HepG2 (cell line): ENCODE results near the gene FAM118A. TPM values are rescaled to one million over a fixed set of nuclear protein-coding genes. Genes with fewer than 3 reads are reported as not detected.

Experiments
- BHLHE40 ChIP-seq: IDR thresholded peaks from 2 replicates; pipeline ENCODE4 v1.6.1; 2011; ENCODE audit warnings: low read length, improper control_type of control experiment
- CHCHD3 ChIP-seq: sonication (generic); formaldehyde crosslinking; IDR thresholded peaks from 2 replicates; pipeline ENCODE4 v1.8.0; 2022; ENCODE audit warnings: mild to moderate bottlenecking, missing genetic modification reagents, moderate library complexity
- FIP1L1 ChIP-seq: fragments of 200-400 bp; formaldehyde crosslinking; IDR thresholded peaks from 2 replicates; pipeline ENCODE4 v1.6.1; 2018; ENCODE audit warnings: low read depth, mild to moderate bottlenecking, low read length, moderate library complexity, borderline replicate concordance; ENCODE audit not compliant: insufficient read depth
- KAT7 ChIP-seq: IDR thresholded peaks from 2 replicates; pipeline ENCODE4 v1.6.1; 2018; ENCODE audit warnings: borderline replicate concordance, missing compliant biosample characterization
- KDM5B ChIP-seq: sonication (generic); formaldehyde crosslinking; IDR thresholded peaks from 2 replicates; pipeline ENCODE4 v1.4.0; 2020; ENCODE audit warnings: missing genetic modification reagents, mild to moderate bottlenecking, borderline replicate concordance
- SOX6 ChIP-seq, 2 experiments: fragments of 450-650 bp in 1 of 2; sonication (generic) in 1 of 2; formaldehyde crosslinking in 1 of 2; IDR thresholded peaks; 2 replicates each; pipeline versions ENCODE4 v1.4.0 to v1.6.1; 2017 to 2020; ENCODE audit warnings: antibody characterized with exemption in 1 of 2, mild to moderate bottlenecking in 1 of 2, missing genetic modification reagents in 1 of 2
- SYNCRIP ChIP-seq: fragments of 200-400 bp; formaldehyde crosslinking; IDR thresholded peaks from 2 replicates; pipeline ENCODE4 v1.6.1; 2018; ENCODE audit warnings: mild to moderate bottlenecking, low read depth, low read length; ENCODE audit not compliant: insufficient read depth
- TEAD3 ChIP-seq: optimal IDR thresholded peaks from 2 replicates; pipeline ENCODE3; 2016; ENCODE audit warnings: borderline replicate concordance
- ZFAT ChIP-seq: sonication (generic); formaldehyde crosslinking; conservative IDR thresholded peaks from 2 replicates; pipeline ENCODE4 v1.8.1; 2023; ENCODE audit warnings: missing genetic modification reagents, inconsistent platforms
- ZNF12 ChIP-seq: sonication (generic); formaldehyde crosslinking; IDR thresholded peaks from 2 replicates; pipeline ENCODE4 v1.5.0; 2020; ENCODE audit warnings: missing genetic modification reagents
- ZNF234 ChIP-seq: sonication (generic); formaldehyde crosslinking; conservative IDR thresholded peaks from 2 replicates; pipeline ENCODE4 v1.5.1; 2020; ENCODE audit warnings: mild to moderate bottlenecking, missing genetic modification reagents
- ZNF256 ChIP-seq: sonication (generic); formaldehyde crosslinking; conservative IDR thresholded peaks from 2 replicates; pipeline ENCODE4 v1.4.0; 2020; ENCODE audit warnings: missing genetic modification reagents
- ZNF329 ChIP-seq: sonication (generic); formaldehyde crosslinking; IDR thresholded peaks from 2 replicates; pipeline ENCODE4 v1.9.0; 2021; ENCODE audit warnings: low read depth, mild to moderate bottlenecking, missing genetic modification reagents
- ZNF660 ChIP-seq: sonication (generic); formaldehyde crosslinking; IDR thresholded peaks from 2 replicates; pipeline ENCODE4 v1.5.1; 2020; ENCODE audit warnings: mild to moderate bottlenecking, low read depth, missing genetic modification reagents, borderline replicate concordance
- ZNF674 ChIP-seq: sonication (generic); formaldehyde crosslinking; IDR thresholded peaks from 2 replicates; pipeline ENCODE4 v1.5.0; 2020; ENCODE audit warnings: low read depth, mild to moderate bottlenecking, missing genetic modification reagents
- ZNF746 ChIP-seq: sonication (generic); formaldehyde crosslinking; IDR thresholded peaks from 2 replicates; pipeline ENCODE4 v1.8.0; 2022; ENCODE audit warnings: mild to moderate bottlenecking, missing genetic modification reagents
- ZSCAN21 ChIP-seq: sonication (generic); formaldehyde crosslinking; IDR thresholded peaks from 2 replicates; pipeline ENCODE4 v1.8.0; 2022; ENCODE audit warnings: mild to moderate bottlenecking, missing genetic modification reagents, moderate library complexity, borderline replicate concordance
- polyA plus RNA-seq, 8 experiments: library from polyadenylated mRNA; depleted of rRNA in 3 of 8; stranded (reverse) in 7 of 8; unstranded in 1 of 8; fragments of >200 nt; fragmentation: Illumina TruSeq in 4 of 8; extraction: Trizol in 4 of 8; gene quantifications; 2 replicates each; pipeline versions ENCODE4 v1.2.1 to v1.2.3, GENCODE V29; 2011 to 2016; ENCODE audit warnings: low read depth in 4 of 8, missing spikeins in 1 of 8, mixed read lengths in 1 of 8; ENCODE audit not compliant: insufficient read depth in 1 of 8
- total RNA-seq, 5 experiments: library from RNA; depleted of rRNA; stranded (reverse); fragments of >200 nt; fragmentation: Illumina TruSeq; extraction: Trizol; gene quantifications; 2 replicates each; pipeline ENCODE4 v1.2.3, GENCODE V29; 2016; ENCODE audit warnings: low read depth in 1 of 5
- TF ChIP-seq, protein P1 (sequence below): sonication (generic); formaldehyde crosslinking; IDR thresholded peaks from 2 replicates; pipeline ENCODE4 v1.4.0; 2020; ENCODE audit warnings: missing genetic modification reagents
- TF ChIP-seq, protein P2 (sequence below): sonication (generic); formaldehyde crosslinking; IDR thresholded peaks from 2 replicates; pipeline ENCODE4 v1.8.0; 2022; ENCODE audit warnings: missing genetic modification reagents, mild to moderate bottlenecking, moderate library complexity, borderline replicate concordance
- TF ChIP-seq, protein P3 (sequence below): IDR thresholded peaks from 2 replicates; pipeline ENCODE4 v1.6.1; 2016

FAM118A gene
- total and polyA plus RNA-seq, 2 of the 13 experiments (the other 11 are each of a cell fraction or from before 2014, with no cell fraction given): 36.7 to 48.2 TPM

DNA sequence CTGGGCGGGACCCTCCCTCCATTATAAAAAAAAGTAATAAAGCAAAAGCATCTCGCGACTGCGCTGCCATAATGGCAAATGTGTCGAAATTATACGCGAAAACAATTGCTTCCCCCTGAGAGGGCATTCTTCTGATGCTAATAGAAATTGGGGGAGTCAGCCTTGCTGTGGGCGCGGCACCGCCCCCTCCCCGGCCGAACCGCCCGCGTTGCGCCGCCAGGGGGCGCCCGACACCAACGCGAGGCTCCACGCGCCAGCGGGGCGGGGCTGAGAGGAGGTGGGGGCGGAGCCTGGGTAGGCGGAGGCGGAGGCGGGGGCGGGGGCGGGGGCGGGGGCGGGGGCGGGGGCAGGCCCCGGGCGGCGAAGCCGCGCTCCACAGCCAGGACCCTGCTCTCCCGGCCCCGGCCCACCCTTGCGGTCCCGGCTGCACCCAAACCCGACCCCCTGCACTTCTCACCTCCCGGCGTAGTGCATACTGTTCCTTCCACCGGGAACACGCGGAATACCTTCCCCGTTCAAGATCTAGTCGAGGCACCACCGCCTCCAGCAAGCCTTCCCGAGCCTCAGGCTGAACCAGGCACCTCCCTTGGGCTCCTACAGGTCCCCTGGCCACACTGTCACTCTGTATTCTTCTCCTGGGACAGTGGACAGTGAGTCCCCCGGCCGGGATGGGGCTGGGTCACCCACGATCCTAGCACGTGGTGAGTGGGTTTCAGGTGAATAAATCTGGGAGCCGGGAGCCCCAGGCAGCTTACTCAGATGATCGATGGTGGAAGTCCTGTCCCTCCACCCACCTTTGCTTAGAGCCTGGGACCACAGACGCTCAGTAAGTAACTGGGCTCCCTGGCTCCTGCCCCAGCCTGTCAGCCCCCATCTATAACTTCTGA, 40.5 kb upstream of the FAM118A start (continued):
- TF ChIP-seq, protein P1, sequence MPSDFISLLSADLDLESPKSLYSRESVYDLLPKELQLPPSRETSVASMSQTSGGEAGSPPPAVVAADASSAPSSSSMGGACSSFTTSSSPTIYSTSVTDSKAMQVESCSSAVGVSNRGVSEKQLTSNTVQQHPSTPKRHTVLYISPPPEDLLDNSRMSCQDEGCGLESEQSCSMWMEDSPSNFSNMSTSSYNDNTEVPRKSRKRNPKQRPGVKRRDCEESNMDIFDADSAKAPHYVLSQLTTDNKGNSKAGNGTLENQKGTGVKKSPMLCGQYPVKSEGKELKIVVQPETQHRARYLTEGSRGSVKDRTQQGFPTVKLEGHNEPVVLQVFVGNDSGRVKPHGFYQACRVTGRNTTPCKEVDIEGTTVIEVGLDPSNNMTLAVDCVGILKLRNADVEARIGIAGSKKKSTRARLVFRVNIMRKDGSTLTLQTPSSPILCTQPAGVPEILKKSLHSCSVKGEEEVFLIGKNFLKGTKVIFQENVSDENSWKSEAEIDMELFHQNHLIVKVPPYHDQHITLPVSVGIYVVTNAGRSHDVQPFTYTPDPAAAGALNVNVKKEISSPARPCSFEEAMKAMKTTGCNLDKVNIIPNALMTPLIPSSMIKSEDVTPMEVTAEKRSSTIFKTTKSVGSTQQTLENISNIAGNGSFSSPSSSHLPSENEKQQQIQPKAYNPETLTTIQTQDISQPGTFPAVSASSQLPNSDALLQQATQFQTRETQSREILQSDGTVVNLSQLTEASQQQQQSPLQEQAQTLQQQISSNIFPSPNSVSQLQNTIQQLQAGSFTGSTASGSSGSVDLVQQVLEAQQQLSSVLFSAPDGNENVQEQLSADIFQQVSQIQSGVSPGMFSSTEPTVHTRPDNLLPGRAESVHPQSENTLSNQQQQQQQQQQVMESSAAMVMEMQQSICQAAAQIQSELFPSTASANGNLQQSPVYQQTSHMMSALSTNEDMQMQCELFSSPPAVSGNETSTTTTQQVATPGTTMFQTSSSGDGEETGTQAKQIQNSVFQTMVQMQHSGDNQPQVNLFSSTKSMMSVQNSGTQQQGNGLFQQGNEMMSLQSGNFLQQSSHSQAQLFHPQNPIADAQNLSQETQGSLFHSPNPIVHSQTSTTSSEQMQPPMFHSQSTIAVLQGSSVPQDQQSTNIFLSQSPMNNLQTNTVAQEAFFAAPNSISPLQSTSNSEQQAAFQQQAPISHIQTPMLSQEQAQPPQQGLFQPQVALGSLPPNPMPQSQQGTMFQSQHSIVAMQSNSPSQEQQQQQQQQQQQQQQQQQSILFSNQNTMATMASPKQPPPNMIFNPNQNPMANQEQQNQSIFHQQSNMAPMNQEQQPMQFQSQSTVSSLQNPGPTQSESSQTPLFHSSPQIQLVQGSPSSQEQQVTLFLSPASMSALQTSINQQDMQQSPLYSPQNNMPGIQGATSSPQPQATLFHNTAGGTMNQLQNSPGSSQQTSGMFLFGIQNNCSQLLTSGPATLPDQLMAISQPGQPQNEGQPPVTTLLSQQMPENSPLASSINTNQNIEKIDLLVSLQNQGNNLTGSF (CRISPR knock-in tag): no peak
- TF ChIP-seq ZNF660 (CRISPR knock-in tag) (no peak), SOX6 (IDR thresholded peaks at IDR 0.05) (no peak), SOX6 (CRISPR knock-in tag; IDR thresholded peaks at IDR 0.05) (peak; percentile 48), CHCHD3 (CRISPR knock-in tag) (no peak), ZNF12 (no peak), FIP1L1 (no peak), ZSCAN21 (CRISPR knock-in tag) (0 out of 2 replicates have a peak, but pooled peaks have one; percentile 57), ZNF674 (CRISPR knock-in tag) (no peak), KDM5B (CRISPR knock-in tag) (0 out of 2 replicates have a peak, but pooled peaks have one; percentile 24), KAT7 (no peak), ZNF746 (CRISPR knock-in tag) (no peak), ZFAT (CRISPR knock-in tag) (no peak), ZNF329 (CRISPR knock-in tag) (no peak), TEAD3 (CRISPR knock-in tag) (peak; percentile 5), BHLHE40 (peak; percentile 6; the same call in 1 of the 2 replicates), ZNF256 (CRISPR knock-in tag) (no peak), SYNCRIP (no peak), ZNF234 (CRISPR knock-in tag) (0 out of 2 replicates have a peak, but pooled peaks have one; percentile 51)
- TF ChIP-seq, protein P2, sequence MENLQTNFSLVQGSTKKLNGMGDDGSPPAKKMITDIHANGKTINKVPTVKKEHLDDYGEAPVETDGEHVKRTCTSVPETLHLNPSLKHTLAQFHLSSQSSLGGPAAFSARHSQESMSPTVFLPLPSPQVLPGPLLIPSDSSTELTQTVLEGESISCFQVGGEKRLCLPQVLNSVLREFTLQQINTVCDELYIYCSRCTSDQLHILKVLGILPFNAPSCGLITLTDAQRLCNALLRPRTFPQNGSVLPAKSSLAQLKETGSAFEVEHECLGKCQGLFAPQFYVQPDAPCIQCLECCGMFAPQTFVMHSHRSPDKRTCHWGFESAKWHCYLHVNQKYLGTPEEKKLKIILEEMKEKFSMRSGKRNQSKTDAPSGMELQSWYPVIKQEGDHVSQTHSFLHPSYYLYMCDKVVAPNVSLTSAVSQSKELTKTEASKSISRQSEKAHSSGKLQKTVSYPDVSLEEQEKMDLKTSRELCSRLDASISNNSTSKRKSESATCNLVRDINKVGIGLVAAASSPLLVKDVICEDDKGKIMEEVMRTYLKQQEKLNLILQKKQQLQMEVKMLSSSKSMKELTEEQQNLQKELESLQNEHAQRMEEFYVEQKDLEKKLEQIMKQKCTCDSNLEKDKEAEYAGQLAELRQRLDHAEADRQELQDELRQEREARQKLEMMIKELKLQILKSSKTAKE (CRISPR knock-in tag): no peak
- TF ChIP-seq, protein P3, sequence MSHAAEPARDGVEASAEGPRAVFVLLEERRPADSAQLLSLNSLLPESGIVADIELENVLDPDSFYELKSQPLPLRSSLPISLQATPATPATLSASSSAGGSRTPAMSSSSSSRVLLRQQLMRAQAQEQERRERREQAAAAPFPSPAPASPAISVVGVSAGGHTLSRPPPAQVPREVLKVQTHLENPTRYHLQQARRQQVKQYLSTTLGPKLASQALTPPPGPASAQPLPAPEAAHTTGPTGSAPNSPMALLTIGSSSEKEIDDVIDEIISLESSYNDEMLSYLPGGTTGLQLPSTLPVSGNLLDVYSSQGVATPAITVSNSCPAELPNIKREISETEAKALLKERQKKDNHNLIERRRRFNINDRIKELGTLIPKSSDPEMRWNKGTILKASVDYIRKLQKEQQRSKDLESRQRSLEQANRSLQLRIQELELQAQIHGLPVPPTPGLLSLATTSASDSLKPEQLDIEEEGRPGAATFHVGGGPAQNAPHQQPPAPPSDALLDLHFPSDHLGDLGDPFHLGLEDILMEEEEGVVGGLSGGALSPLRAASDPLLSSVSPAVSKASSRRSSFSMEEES (CRISPR knock-in tag): 0 out of 2 replicates have a peak, but pooled peaks have one; percentile 6
